Endothelial cell of hepatic sinusoid (primary cell): ENCODE measurements around the gene MAL.

Source experiments
- in situ Hi-C: cut with HindIII; loops from 2 replicates; pipeline ENCODE4 v1.10.0; 2017; ENCODE audit warnings: low sequenced_read_pairs

Gene MAL

GRCh38 chr2:95015261-95015912 lies 10.1 kb upstream of the MAL start:
- in situ Hi-C loops = no loop called here

- in situ Hi-C loops = no loop called here
Measured at GRCh38 chr2:95016616-95017015, 8.9 kb upstream of the MAL start.

- in situ Hi-C loops = no loop called here
Measured at GRCh38 chr2:95017071-95017501, 8.4 kb upstream of the MAL start.

GRCh38 chr2:95017836-95018235 lies 7.7 kb upstream of the MAL start:
- in situ Hi-C loops = no loop called here

- in situ Hi-C loops = no loop called here
Measured at GRCh38 chr2:95018301-95018700, 7.2 kb upstream of the MAL start.

GRCh38 chr2:95018861-95019550 lies 6.5 kb upstream of the MAL start:
- in situ Hi-C loops = no loop called here

- in situ Hi-C loops = no loop called here
Measured at GRCh38 chr2:95019572-95019971, 5.9 kb upstream of the MAL start.

GRCh38 chr2:95020275-95021022 lies 5.1 kb upstream of the MAL start:
- in situ Hi-C loops = no loop called here

GRCh38 chr2:95021023-95021416 lies 4.5 kb upstream of the MAL start:
- in situ Hi-C loops = no loop called here

- in situ Hi-C loops = no loop called here
Measured at GRCh38 chr2:95021847-95022246, 3.7 kb upstream of the MAL start.

GRCh38 chr2:95022309-95023221 lies 2.9 kb upstream of the MAL start:
- in situ Hi-C loops = no loop called here

GRCh38 chr2:95023222-95023597 lies 2.3 kb upstream of the MAL start:
- in situ Hi-C loops = no loop called here

GRCh38 chr2:95024371-95024770 lies 1.1 kb upstream of the MAL start:
- in situ Hi-C loops = no loop called here

- in situ Hi-C loops = loop anchor here (5.0 kb wide), 1 partner anchor 68 kb away; no protein-coding TSS in a partner anchor
Measured at GRCh38 chr2:95024960-95025405, 525 bp upstream of the MAL start.

- in situ Hi-C loops = loop anchor here (5.0 kb wide), 1 partner anchor 69 kb away; no protein-coding TSS in a partner anchor
Measured at GRCh38 chr2:95026471-95027368, 1.2 kb downstream of the MAL start.

- in situ Hi-C loops = loop anchor here (5.0 kb wide), 1 partner anchor 70 kb away; no protein-coding TSS in a partner anchor
Measured at GRCh38 chr2:95027369-95027720, 1.8 kb downstream of the MAL start.

- in situ Hi-C loops = loop anchor here (5.0 kb wide), 1 partner anchor 73 kb away; no protein-coding TSS in a partner anchor
Measured at GRCh38 chr2:95029898-95030341, 4.4 kb downstream of the MAL start.

- in situ Hi-C loops = no loop called here
Measured at GRCh38 chr2:95030496-95030895, 5.0 kb downstream of the MAL start.

- in situ Hi-C loops = no loop called here
Measured at GRCh38 chr2:95031076-95031725, 5.7 kb downstream of the MAL start.
